GM10847 (cell line): Measurements from ENCODE around the gene LRP6.

ENCODE experiments used
- POLR2A ChIP-seq: IDR thresholded peaks from 2 replicates; pipeline ENCODE4 v1.6.1; 2011; ENCODE audit not compliant: insufficient read length; ENCODE audit errors: extremely low read depth

The LRP6 gene

GRCh38 chr12:12128670-12129069 lies 138.2 kb downstream of the LRP6 start:
- TF ChIP-seq POLR2A, result no peak

- TF ChIP-seq POLR2A, result no peak
These were observed 139.5 kb downstream of the LRP6 start for GRCh38 chr12:12127304-12127703.

- TF ChIP-seq POLR2A, result no peak
These were observed 140.3 kb downstream of the LRP6 start for GRCh38 chr12:12126551-12126950.

DNA sequence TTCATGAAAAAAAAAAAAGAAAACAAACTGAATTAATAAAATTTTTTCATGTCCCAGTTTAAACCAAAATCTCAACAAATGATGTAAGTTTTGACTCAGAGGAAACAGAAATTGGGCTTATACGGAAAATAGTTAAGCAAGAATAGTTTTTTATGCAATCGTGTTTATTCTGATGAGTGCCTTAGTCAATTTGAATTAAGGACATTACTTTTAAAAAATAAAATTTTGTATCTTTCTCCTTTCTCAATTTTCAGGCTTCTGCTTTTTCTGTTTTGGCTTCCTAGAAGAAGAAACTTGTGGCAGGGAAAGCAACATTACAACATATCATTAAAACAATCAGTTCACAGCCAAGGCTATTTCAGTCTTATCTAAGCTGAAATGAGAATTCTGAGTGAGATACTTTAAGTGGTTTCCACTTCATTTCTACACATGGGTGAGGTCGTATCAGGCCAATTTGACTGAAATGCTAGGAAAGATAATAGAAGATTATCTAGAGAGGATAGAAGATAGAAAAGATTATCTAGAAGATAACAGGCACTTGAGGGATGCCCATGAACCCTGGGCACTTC lies 143.7 kb downstream of the LRP6 start:
- no peak for TF ChIP-seq POLR2A

- no peak for TF ChIP-seq POLR2A
These were observed 145.8 kb downstream of the LRP6 start for GRCh38 chr12:12121061-12121460.

GRCh38 chr12:12116677-12117076 lies 150.2 kb downstream of the LRP6 start:
- TF ChIP-seq POLR2A, result no peak

DNA sequence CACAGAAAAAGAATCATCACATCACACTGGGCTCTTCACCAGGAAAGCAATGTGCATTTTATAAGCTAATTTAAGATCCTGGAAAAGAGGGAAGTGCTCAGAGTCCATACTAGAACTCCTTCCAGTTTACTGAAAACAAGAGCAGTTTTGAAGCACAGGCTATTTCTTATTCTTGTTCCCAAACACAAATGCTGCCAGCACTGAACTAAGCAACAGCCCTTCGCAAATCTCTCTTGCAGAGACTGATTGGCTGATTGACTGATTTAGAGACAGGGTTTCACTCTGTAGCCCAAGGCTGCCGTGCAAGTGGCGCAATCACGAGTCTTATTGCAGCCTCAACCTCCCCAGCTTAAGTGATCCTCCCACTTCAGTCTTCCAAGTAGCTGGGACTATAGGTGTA lies 151.3 kb downstream of the LRP6 start:
- TF ChIP-seq POLR2A, result no peak

GRCh38 chr12:12108441-12109058 lies 158.3 kb downstream of the LRP6 start:
- TF ChIP-seq POLR2A, result no peak

- no peak for TF ChIP-seq POLR2A
These were observed 159.2 kb downstream of the LRP6 start for GRCh38 chr12:12107678-12108077.

- TF ChIP-seq POLR2A, result no peak
These were observed 167.7 kb downstream of the LRP6 start for GRCh38 chr12:12099102-12099501.

- TF ChIP-seq POLR2A, result no peak
These were observed 168.2 kb downstream of the LRP6 start for GRCh38 chr12:12098691-12099015.

DNA sequence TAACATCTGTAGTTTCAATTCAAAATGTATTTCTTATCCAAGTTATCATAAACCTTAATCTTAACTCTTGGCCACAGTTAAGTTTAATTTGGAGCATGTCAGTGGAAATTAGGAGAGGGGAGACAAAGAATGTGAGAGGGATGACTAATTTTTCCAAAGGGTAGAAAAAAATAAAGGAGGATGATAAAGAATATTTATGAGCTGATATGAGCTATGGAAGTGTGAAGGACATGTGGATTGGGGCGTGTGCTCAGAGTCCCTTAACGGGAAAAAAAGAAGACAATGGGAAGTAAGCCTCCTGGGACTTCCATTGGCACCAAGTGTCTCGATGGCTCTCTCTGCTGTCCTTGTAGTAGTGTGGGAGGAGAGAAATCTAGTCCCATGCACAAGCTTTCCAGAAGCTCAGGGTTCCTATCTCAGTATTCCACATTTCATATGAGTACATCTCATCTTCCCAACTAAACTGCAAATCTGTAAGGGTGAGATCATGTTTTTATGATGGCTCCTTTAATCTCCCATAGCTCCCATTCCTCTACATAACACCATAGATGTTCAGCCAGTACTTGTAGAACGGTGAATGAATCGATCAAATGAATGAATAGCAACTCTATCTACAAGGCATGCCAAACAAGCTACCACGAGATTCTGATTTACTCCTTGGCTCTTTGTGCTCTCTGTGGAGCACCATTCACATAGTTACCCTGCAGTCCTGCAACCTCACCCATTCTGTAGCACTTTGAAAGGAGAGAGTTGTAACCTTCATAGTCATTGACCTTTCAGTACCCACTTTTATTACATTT lies 168.8 kb downstream of the LRP6 start:
- TF ChIP-seq POLR2A, result no peak

DNA sequence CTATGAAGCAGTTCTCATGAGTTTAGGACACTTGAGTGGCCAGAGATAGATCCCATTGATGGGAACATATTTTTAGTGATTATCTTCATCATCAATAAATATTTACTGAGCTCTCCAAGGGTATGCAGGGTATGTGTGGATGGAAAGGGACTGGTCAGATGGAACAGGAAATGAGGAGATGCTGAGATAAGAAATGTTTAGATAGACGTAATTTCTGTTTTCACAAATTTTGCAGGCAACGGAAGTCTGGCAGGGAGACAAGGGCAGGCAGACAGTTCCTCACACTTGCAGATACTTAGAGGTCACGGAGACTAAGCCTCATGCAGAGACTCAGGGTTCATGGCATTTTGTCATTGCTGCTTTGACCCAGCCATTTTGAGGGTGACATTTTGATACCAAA lies 171.8 kb downstream of the LRP6 start:
- TF ChIP-seq POLR2A, result no peak

DNA sequence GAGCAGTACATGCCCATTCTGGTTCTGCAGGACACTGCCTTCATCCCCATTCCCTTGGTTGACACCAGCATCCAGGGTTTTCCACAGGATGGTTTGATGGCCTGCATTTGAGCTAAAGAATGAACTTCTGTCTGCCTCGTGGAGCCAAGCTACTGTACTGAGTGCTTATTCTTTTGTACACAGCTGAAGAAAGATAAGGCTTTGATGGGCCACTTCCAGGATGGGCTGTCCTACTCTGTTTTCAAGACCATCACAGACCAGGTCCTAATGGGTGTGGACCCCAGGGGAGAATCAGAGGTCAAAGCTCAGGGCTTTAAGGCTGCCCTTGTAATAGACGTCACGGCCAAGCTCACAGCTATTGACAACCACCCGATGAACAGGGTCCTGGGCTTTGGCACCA lies 172.4 kb downstream of the LRP6 start:
- no peak for TF ChIP-seq POLR2A

- TF ChIP-seq POLR2A, result no peak
These were observed 174.7 kb downstream of the LRP6 start for GRCh38 chr12:12091977-12092663.

DNA sequence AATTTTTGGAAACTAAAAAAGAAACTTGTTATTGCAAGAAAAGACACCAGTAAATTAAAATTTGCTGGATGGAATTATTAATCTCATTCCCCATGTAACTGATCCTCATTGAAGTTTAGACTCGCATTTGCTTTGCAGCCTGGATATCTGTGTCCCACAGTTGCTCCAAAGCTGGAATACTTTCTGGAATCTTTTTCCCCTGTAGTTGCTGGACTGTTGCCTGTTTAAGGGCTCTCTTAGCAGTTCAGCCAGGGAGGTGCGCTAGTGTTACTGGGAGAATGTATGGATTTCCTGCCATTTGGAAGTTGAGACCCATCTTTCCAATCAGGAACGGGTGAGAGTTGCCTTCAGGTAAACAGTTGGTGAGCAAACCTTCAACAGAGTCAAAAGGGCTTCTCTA lies 175.8 kb downstream of the LRP6 start:
- no peak for TF ChIP-seq POLR2A
